H1 (cell line): Measurements from ENCODE around the gene RFX5. TPM values are rescaled to one million over a fixed set of nuclear protein-coding genes. Genes with fewer than 3 reads are reported as not detected.

ENCODE experiments used
- CTCF ChIA-PET: fragments of 300-600 bp; sonication (Branson Sonifier 250); formaldehyde crosslinking; loops from one replicate; lab custom pipeline; 2021; ENCODE audit not compliant: partially characterized antibody; lab: Charles Lee
- POLR2A ChIA-PET: fragments of 300-600 bp; sonication (Branson Sonifier 250); formaldehyde crosslinking; loops from one replicate; lab custom pipeline; 2021; ENCODE audit warnings: inconsistent platforms; ENCODE audit not compliant: partially characterized antibody; lab: Charles Lee
- DNase-seq, 2 experiments: peaks; one replicate each; pipeline versions ENCODE4 v3.0.0 to v3.0.0-alpha.2; 2010 to 2022; ENCODE audit warnings: low spot score in 2 of 2, low read depth in 1 of 2, mixed read lengths in 1 of 2
- FAIRE-seq: peaks from 2 replicates; lab custom pipeline; 2011; peaks lifted over from hg19 to GRCh38; lab: Jason Lieb, UNC
- H2AFZ ChIP-seq: 2 replicates; pipeline ENCODE4 v1.8.1; 2012; ENCODE audit warnings: low read length, inconsistent platforms
- H2AK5ac ChIP-seq: 2 replicates; pipeline ENCODE4 v1.6.1; 2013; ENCODE audit warnings: low read depth, low read length
- H2BK120ac ChIP-seq: replicated peaks from 2 replicates; pipeline ENCODE3; 2013; ENCODE audit warnings: low read depth, low read length, inconsistent platforms
- H2BK12ac ChIP-seq: 2 replicates; pipeline ENCODE4 v1.6.1; 2013; ENCODE audit warnings: low read depth, low read length
- H2BK15ac ChIP-seq: 2 replicates; pipeline ENCODE4 v1.6.1; 2013; ENCODE audit warnings: low read length
- H2BK20ac ChIP-seq: 2 replicates; pipeline ENCODE4 v1.6.1; 2013; ENCODE audit warnings: low read length
- H2BK5ac ChIP-seq: 2 replicates; pipeline ENCODE4 v1.6.1; 2013; ENCODE audit warnings: low read depth, low read length
- H3K14ac ChIP-seq: 2 replicates; pipeline ENCODE4 v1.6.1; 2013; ENCODE audit warnings: inconsistent platforms; ENCODE audit not compliant: insufficient read length
- H3K18ac ChIP-seq: 2 replicates; pipeline ENCODE4 v1.6.1; 2013; ENCODE audit warnings: low read length; ENCODE audit errors: extremely low read depth
- H3K23ac ChIP-seq: 2 replicates; pipeline ENCODE4 v1.6.1; 2013; ENCODE audit warnings: inconsistent platforms; ENCODE audit not compliant: insufficient read length
- H3K23me2 ChIP-seq: 2 replicates; pipeline ENCODE4 v1.6.1; 2013; ENCODE audit warnings: low read depth, low read length
- H3K27ac ChIP-seq: 2 replicates; pipeline ENCODE4 v1.6.1; 2011; ENCODE audit warnings: low read depth, low read length, inconsistent platforms
- H3K27me3 ChIP-seq, 4 experiments: replicated peaks in 1 of 4; 1 replicate in 1 of 4; 2 replicates in 3 of 4; pipeline versions ENCODE4 v1.6.1 to v1.8.1; 2011 to 2013; ENCODE audit warnings: low read length in 3 of 4, mild to moderate bottlenecking in 3 of 4, inconsistent platforms in 2 of 4, mixed read lengths in 2 of 4, moderate library complexity in 1 of 4; ENCODE audit not compliant: control insufficient read depth in 3 of 4, insufficient read depth in 3 of 4; ENCODE audit errors: extremely low read depth in 1 of 4
- H3K36me3 ChIP-seq, 4 experiments: 2 replicates each; pipeline versions ENCODE4 v1.6.1 to v1.8.1; 2011 to 2013; ENCODE audit warnings: mild to moderate bottlenecking in 4 of 4, low read length in 3 of 4, moderate library complexity in 2 of 4, control low read depth in 1 of 4, inconsistent platforms in 1 of 4; ENCODE audit not compliant: insufficient read depth in 4 of 4, control insufficient read depth in 2 of 4
- H3K4ac ChIP-seq: replicated peaks from 2 replicates; pipeline ENCODE3; 2013; ENCODE audit warnings: low read length, low read depth, mixed read lengths, inconsistent platforms; ENCODE audit not compliant: insufficient read length
- H3K4me1 ChIP-seq, 4 experiments: replicated peaks in 1 of 4; 1 replicate in 1 of 4; 2 replicates in 3 of 4; pipeline versions ENCODE4 v1.6.1 to v1.8.1; 2011 to 2013; ENCODE audit warnings: low read length in 3 of 4, inconsistent platforms in 2 of 4, mixed read lengths in 1 of 4; ENCODE audit not compliant: insufficient read depth in 4 of 4, control insufficient read depth in 3 of 4
- H3K4me2 ChIP-seq, 2 experiments: 2 replicates each; pipeline versions ENCODE4 v1.6.1 to v1.8.1; 2011 to 2013; ENCODE audit warnings: low read depth in 2 of 2, low read length in 2 of 2, control low read depth in 1 of 2, inconsistent platforms in 1 of 2, mild to moderate bottlenecking in 1 of 2; ENCODE audit not compliant: insufficient read depth in 1 of 2
- H3K4me3 ChIP-seq, 4 experiments: fragments of 200-600, 300-600 bp in 1 of 4; sonication (generic), shearing (Covaris generic), sonication (Bioruptor Twin) in 1 of 4; 2 replicates each; pipeline versions ENCODE4 v1.5.1 to v1.8.1; 2011 to 2016; ENCODE audit warnings: low read length in 4 of 4, low read depth in 3 of 4, control low read depth in 2 of 4, inconsistent platforms in 2 of 4, mild to moderate bottlenecking in 2 of 4, mixed read lengths in 1 of 4, moderate library complexity in 1 of 4; ENCODE audit not compliant: insufficient read depth in 2 of 4; ENCODE audit errors: extremely low read depth in 1 of 4
- H3K56ac ChIP-seq: replicated peaks from 2 replicates; pipeline ENCODE3; 2013; ENCODE audit warnings: low read depth, mild to moderate bottlenecking, mixed read lengths, low read length, inconsistent platforms; ENCODE audit not compliant: insufficient read length
- H3K79me1 ChIP-seq: 2 replicates; pipeline ENCODE4 v1.6.1; 2013; ENCODE audit warnings: low read depth, low read length, control low read depth
- H3K79me2 ChIP-seq, 2 experiments: 2 replicates each; pipeline versions ENCODE4 v1.6.1 to v1.8.1; 2012 to 2013; ENCODE audit warnings: low read length in 2 of 2, mild to moderate bottlenecking in 2 of 2, inconsistent platforms in 1 of 2; ENCODE audit not compliant: insufficient read depth in 2 of 2, control insufficient read depth in 1 of 2
- H3K9ac ChIP-seq, 4 experiments: replicated peaks in 1 of 4; 1 replicate in 1 of 4; 2 replicates in 3 of 4; pipeline versions ENCODE4 v1.6.1 to v1.8.1; 2011 to 2013; ENCODE audit warnings: low read depth in 3 of 4, low read length in 3 of 4, control low read depth in 2 of 4, mild to moderate bottlenecking in 2 of 4, moderate library complexity in 2 of 4, inconsistent platforms in 1 of 4; ENCODE audit errors: extremely low read depth in 1 of 4
- H3K9me3 ChIP-seq, 2 experiments: 2 replicates each; pipeline versions ENCODE4 v1.6.1 to v1.8.1; 2012 to 2013; ENCODE audit warnings: mild to moderate bottlenecking in 2 of 2, moderate library complexity in 2 of 2, control low read depth in 1 of 2, inconsistent platforms in 1 of 2, low read depth in 1 of 2, low read length in 1 of 2, mixed read lengths in 1 of 2; ENCODE audit not compliant: insufficient read depth in 2 of 2
- H4K20me1 ChIP-seq, 2 experiments: replicated peaks in 1 of 2; 2 replicates each; pipeline versions ENCODE3 to v1.8.1; 2011 to 2013; ENCODE audit warnings: inconsistent platforms in 2 of 2, low read length in 2 of 2, mild to moderate bottlenecking in 1 of 2; ENCODE audit not compliant: insufficient read depth in 2 of 2, control insufficient read depth in 1 of 2
- H4K5ac ChIP-seq: 2 replicates; pipeline ENCODE4 v1.6.1; 2013; ENCODE audit warnings: low read length, low read depth, mixed read lengths, inconsistent platforms; ENCODE audit not compliant: insufficient read length
- H4K8ac ChIP-seq: 2 replicates; pipeline ENCODE4 v1.8.0; 2013; ENCODE audit warnings: mild to moderate bottlenecking, moderate library complexity, low read length, inconsistent platforms; ENCODE audit not compliant: insufficient read depth; ENCODE audit errors: extremely low read depth
- H4K91ac ChIP-seq: replicated peaks from 2 replicates; pipeline ENCODE3; 2013; ENCODE audit warnings: low read length, mixed read lengths, inconsistent platforms; ENCODE audit not compliant: insufficient read length
- CHD1 ChIP-seq: IDR thresholded peaks from 2 replicates; pipeline ENCODE4 v1.6.1; 2012; ENCODE audit warnings: low read depth, low read length, improper control_type of control experiment
- POLR2AphosphoS5 ChIP-seq: IDR thresholded peaks from 2 replicates; pipeline ENCODE4 v1.6.1; 2011; ENCODE audit warnings: low read depth, low read length
- WGBS, 2 experiments: shearing (Covaris generic) in 1 of 2; methylation state at CpG; one replicate each; pipeline versions ENCODE4 v1.1.6 to v1.1.7; 2013 to 2015; ENCODE audit warnings: low lambda C conversion rate in 2 of 2, mixed read lengths in 2 of 2, inconsistent platforms in 1 of 2, low coverage in 1 of 2, missing lambda C conversion rate in 1 of 2; ENCODE audit not compliant: insufficient replicate concordance in 2 of 2, insufficient coverage in 1 of 2, insufficient read length in 1 of 2; ENCODE audit errors: extremely low coverage in 1 of 2, missing lambda C conversion rate in 1 of 2; 5-methylcytosine and 5-hydroxymethylcytosine counted together
- polyA plus RNA-seq, 7 experiments: library from polyadenylated mRNA; depleted of rRNA in 3 of 7; stranded (reverse) in 5 of 7; unstranded in 2 of 7; fragments of >200 nt in 5 of 7; fragments of 200-250 nt in 2 of 7; gene quantifications; 1 replicate in 5 of 7; 2 replicates in 1 of 7; 4 replicates in 1 of 7; pipeline versions ENCODE4 v1.2.1 to v1.2.3, GENCODE V29; 2011 to 2013; ENCODE audit warnings: missing spikeins in 2 of 7, mixed read lengths in 2 of 7
- total RNA-seq: library from RNA; stranded (reverse); fragmentation: NEBNext Ultra II Directional; extraction: Animal tissue kit (Norgen Biotek cat#: 25700); gene quantifications from 2 replicates; pipeline ENCODE4 v1.2.1, GENCODE V29; 2021

The RFX5 gene
- total and polyA plus RNA-seq, 2 of the 8 experiments (the other 6 are each of a cell fraction or from before 2014, with no cell fraction given), result 27.8 to 59.7 TPM

- no peaks in the 10 kb centered on the region for H3K27me3 ChIP-seq
- 87% methylated on average over 3 of the region's 3 CpGs; no CpG with 5 or more reads in 1 of the 2 experiments for WGBS, 2 experiments
- H2BK15ac ChIP-seq, result no peak overlapping the region
- H3K27ac ChIP-seq, result no peak overlapping the region
- DNase-seq (no peak), FAIRE-seq (no peak)
- no peak overlapping the region for H4K5ac ChIP-seq
- no peaks in the 10 kb centered on the region for H3K79me2 ChIP-seq
- H3K4me1 ChIP-seq, result no peaks in the 10 kb centered on the region
- H3K56ac ChIP-seq, result no peak overlapping the region
- H2BK120ac ChIP-seq, result no peak overlapping the region
- no peak overlapping the region for H3K4me2 ChIP-seq
- no peak overlapping the region for H4K91ac ChIP-seq
- no peaks in the 10 kb centered on the region for H3K9me3 ChIP-seq
- no peak overlapping the region for H2BK12ac ChIP-seq
- H3K14ac ChIP-seq, result no peak overlapping the region
- POLR2A ChIA-PET, result interaction anchor here (0.7 to 7.0 kb wide), 10 partner anchors 8 to 208 kb away, joined by 3 to 46 read pairs (median 3); partner anchors contain the start of genes PI4KB and PSMB4
- H3K9ac ChIP-seq, result no peak overlapping the region
- H3K36me3 ChIP-seq, result no peaks in the 10 kb centered on the region
- H4K8ac ChIP-seq, result no peak overlapping the region
- H4K20me1 ChIP-seq, result no peaks in the 10 kb centered on the region
- no peak overlapping the region for H2AFZ ChIP-seq
- H3K18ac ChIP-seq, result no peak overlapping the region
- H3K23me2 ChIP-seq, result no peaks in the 10 kb centered on the region
- no peak overlapping the region for H2BK20ac ChIP-seq
- no peak overlapping the region for H2BK5ac ChIP-seq
- H3K4me3 ChIP-seq, result no peak overlapping the region
- CTCF ChIA-PET, result interaction anchor here (1.0 to 8.4 kb wide), 5 partner anchors 25 to 55 kb away, joined by 3 to 129 read pairs (median 4); partner anchors contain the start of gene ZNF687
- no peak overlapping the region for H3K4ac ChIP-seq
- no peaks in the 10 kb centered on the region for H3K79me1 ChIP-seq
- H2AK5ac ChIP-seq, result no peak overlapping the region
- no peak overlapping the region for H3K23ac ChIP-seq
- TF ChIP-seq CHD1 (no peak), POLR2AphosphoS5 (no peak)
Measured at GRCh38 chr1:151336556-151336955, 10.5 kb downstream of the RFX5 start.
